GM12873 (cell line): ENCODE results near the gene NPM1.
A peak's percentile ranks its signal among the peaks of the same experiment; 100 is the strongest.

Experiments used
- CTCF ChIP-seq: IDR thresholded peaks from 2 replicates; pipeline ENCODE4 v1.5.1; 2012; ENCODE audit warnings: low read depth, mild to moderate bottlenecking, moderate library complexity, low read length, control low read depth; ENCODE audit not compliant: insufficient read depth; ENCODE audit errors: missing control alignments

The NPM1 gene

GRCh38 chr5:171449426-171449825 lies 61.8 kb downstream of the NPM1 start:
- no peak for TF ChIP-seq CTCF

- TF ChIP-seq CTCF, result no peak
Measured at GRCh38 chr5:171450423-171451331, 63.0 kb downstream of the NPM1 start.

GRCh38 chr5:171451421-171451820 lies 63.8 kb downstream of the NPM1 start:
- no peak for TF ChIP-seq CTCF

GRCh38 chr5:171453056-171453725 lies 65.5 kb downstream of the NPM1 start:
- TF ChIP-seq CTCF, result peak; percentile 26

GRCh38 chr5:171453988-171454387 lies 66.3 kb downstream of the NPM1 start:
- no peak for TF ChIP-seq CTCF

GRCh38 chr5:171454549-171454948 lies 66.9 kb downstream of the NPM1 start:
- TF ChIP-seq CTCF, result no peak

GRCh38 chr5:171455522-171455921 lies 67.9 kb downstream of the NPM1 start:
- no peak for TF ChIP-seq CTCF
